ENCODE results near the gene RNF144B.

RNF144B gene

DNA sequence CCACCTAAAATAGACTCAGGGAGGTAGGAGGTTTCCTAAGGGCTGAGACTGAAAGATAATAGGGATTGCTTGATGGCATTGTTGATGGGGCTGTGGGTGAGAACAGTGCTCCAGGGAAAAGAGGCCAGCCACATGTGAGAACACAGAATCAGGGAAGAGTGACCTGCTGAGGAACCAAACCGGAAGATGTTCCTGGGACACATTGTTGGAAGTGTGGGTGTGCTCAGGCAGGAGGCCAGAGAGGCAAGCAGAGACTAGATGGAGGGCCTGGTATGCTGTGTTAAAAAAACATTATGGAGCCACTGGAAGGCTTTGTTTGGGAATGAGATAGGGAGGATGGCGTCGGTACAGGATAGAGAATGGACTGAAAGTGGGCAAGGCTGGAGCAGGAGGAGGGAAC, 23.3 kb downstream of the RNF144B start:
- no peak for DNase-seq

DNA sequence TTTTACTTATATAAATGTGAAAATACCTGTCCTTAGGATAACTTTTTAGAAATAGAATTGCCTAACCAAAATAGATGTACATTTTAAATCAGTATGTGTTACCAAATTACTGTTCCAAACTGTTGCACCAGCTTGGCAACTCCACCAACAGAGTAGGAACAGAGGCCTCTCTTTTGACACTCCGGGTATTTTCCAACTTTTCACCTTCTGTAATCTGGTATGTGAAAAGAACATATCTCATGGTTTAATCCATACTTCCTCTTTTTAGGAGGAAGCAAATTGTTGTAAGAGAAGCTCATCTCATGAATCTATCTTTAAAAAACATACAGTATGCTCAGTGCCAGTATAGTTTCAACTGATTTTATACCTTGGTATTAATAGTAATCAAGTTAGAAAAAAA, 24.9 kb downstream of the RNF144B start:
- no peak for DNase-seq

DNA sequence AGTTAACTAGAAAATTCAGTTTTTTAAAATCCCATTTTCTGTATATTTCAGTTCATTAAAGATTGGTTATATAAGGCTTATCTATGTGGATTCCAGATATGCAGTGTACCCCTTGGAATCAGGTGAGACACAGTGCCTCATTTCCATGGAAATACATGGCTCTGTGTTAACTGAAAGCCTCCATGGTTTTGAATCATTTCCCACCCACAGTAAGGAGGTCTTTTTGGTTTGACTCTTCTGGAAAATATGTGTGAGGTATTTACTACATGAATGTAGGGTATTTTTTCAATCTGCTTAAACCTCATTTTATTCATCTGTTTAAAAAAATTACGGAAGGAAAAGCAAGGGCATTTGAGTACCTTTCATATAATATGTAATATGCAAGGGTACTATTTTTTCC, 25.5 kb downstream of the RNF144B start:
- DNase-seq: peak; percentile 77

DNA sequence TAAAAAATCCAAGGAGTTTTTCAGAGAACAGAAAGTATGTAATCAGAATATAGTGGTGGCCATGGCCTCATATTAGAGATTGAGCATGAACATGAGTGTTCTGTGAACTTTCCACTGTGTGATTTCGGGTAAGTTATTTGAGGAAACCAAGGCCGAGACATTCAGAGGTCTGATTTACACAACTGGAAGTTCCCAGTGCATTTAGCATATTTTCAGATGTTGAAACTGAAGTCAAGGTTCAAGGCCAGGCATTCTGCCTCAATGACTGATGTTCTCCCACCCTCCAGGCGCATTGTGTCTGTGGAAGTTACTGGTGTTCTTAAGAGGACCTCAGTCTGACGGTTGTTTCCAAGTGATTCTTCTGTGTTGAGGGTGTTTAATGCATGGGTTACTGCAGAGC, 26.2 kb downstream of the RNF144B start:
- DNase-seq: no peak

DNA sequence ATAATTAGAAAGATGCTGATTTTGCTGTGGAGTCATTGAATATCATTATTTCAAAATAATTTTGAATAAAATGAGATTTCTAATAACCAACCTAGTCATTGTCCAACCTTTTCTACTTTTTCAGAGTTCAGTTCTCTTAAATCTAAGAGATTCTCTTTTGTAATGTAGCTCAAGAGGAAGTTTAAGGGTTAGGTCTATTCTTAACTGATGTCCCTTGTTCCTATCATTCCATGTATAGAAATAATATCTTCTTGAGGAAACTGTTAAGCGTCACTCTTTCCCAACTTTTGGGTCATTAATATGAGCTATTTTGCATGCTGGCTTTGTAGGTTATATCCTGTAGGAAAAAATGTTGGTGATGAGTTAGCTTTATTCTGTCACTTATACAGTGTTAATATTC, 27.0 kb downstream of the RNF144B start:
- DNase-seq: no peak

DNA sequence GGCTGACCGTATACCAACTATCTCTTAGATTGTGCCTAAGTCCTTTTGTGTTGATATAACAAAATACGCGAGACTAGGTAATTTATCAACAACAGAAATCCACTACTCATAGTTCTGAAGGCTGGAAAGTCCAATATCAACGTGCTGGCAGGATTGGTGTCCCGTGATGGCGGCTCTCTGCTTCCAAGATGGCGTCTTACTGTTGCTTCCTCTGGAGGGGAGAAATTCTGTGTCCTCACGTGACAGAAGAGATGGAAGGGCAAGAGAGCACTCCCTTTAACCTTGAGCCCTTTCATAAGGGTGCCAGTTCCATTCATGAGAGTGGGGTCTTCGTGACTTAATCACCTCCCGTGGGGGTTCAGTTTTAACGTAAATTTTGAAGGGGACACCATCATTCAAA, 28.1 kb downstream of the RNF144B start:
- no peak for DNase-seq

DNA sequence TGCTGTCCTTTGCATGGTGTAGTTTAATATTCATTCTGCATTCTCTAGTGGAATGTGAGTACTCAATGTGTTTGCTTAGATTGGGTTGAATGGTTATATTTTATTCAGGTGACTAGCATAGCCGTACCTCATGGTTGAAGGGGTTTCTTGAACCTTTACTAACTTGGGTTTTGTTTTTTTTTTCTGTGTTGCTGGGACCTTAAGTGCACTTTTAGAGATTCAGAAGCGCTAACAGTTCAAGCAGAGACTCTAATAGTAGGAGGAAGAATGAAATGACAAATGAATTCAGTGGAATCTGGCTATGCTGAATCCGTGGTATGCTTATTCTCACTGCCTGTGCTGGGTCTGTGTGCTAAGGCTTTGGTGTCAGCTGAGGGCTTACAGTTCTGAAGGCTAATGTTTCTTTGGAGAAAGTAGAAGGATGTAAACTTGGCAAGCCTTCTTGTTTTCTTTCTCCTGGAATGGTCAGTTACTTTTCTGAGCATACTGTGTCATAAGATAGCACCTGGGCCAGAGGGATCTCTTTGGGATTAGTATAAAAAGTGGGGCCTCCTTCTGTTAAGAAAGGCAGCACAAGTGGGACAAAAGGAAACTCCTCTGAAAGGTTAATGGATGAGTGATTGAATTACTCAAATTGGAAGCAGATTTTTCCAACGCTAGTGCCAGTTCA, 28.7 kb downstream of the RNF144B start:
- DNase-seq: peak; percentile 75

DNA sequence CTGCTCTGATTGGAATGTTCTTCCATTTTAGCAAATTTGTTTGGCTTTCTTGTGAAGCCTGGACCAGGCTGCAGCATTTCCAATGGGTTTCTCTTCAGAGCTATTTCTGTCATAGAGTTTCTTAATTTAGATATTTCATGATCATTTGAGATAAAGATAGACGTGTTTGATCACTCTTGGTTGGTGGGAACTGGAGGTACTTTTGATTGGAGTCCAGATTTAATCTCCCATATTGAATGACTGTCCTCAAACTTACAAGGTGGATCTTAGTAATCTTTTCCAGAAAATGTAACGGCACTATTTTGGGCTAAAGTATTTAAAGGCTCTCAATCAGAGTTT, 29.2 kb downstream of the RNF144B start:
- no peak for DNase-seq

DNA sequence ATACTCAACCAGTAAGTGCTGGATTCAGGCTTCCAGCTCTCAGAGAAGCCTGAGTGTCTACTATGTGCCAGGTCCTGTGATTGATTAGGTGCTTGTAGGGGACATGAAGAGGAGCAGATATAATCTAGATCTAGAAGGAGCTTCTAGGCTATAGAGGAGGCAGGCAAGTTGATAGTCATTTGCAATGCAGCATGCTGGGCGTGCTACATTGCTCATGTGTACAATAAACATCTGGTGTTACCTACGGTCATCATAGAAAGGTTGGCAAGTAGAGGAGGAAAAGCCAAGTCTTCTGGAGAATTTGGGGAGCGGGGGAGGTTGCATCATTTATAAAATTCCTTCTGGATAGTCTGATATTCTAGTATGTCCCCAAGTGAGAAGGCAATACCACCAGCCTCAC, 33.2 kb downstream of the RNF144B start:
- DNase-seq: no peak

DNA sequence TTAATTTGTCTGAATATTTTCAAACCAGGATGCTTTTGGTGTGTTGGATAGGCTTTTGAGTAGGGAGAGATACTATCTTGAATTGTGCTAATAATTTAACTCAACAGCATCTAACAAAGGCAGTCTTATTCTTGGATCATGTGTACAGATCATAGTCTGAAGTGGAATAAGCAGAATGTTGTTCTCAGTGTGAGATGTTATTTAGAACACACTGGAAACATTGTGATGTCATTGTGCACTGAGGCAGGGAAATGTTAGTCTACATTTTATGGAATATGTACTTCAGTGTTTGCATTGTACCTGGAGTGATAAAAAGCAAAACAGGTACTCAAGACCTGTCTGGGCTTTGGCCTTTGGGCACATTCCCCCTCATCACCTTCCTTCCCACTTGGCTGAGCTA, 35.0 kb downstream of the RNF144B start:
- DNase-seq: no peak

DNA sequence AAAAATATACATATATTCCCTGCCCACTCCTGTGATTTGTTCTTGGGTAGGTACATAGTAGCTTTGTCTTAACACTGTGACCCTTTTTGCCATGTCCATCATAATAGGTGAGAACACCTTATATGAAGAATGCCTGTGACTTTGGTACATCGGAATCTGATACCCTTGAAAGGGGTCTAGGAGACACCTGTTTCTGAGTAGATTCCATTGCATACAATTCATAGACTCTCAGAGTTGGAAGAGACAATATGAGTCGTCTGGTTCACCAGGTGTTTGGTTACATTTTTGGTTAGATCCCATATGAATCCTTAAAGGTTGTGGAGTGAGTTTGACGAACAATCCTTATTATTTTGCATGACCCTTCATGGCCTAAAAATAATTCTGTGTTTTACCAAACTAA, 36.3 kb downstream of the RNF144B start:
- DNase-seq: no peak

DNA sequence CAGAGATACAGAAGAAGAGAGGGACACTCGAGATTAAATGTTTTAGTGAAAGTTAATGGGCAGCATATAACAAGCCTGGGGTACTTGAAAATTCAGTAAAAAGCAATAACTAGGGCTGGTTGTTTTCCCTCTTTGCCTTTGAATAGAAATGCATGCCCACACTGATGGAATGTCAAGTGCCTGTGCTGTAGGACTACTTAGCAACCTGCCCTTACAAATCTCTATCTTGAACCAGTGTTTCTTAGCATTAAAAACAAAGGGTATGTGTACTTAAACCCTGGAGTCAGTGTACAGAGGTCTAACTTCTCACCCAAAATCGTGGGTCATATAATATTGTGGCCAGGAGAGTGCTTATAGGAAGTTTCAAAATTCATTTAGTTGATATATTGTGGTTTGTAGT, 37.1 kb downstream of the RNF144B start:
- no peak for DNase-seq

DNA sequence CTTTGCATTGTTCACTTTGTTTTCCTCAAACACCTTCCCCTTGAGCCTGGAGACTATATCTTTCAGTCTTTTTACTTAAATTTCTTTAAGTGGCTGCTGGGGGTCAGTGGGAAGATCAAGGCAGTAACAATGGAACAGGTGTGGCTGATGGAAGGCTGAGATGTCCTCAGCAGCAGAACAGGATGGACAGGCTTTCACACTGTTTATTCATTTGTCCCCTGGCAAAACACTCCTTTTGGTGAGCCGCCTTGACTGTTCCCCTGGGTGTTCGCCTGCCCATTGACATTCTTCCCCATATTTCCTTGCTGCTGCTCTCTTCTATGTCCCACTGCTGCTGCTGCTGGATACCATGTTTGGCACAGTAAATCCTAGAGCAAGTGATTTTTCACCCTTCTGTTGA, 38.1 kb downstream of the RNF144B start:
- DNase-seq: no peak

DNA sequence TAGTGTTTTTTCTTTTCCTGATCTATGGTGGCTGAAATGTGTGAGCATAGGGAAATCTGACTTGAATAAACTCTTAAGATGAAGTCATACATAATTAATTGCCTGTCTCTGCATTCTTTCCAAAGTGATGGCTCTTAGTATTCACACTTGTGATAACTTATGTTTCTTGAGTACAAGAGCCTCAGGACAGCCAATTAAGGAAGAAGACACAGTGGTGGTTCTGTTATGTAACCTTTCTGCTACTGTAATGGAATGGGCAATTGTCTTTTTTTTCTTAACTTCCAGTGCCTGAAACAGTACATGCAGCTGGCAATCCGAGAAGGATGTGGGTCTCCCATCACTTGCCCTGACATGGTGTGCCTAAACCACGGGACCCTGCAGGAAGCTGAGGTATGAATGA, 40.1 kb downstream of the RNF144B start:
- DNase-seq: no peak

DNA sequence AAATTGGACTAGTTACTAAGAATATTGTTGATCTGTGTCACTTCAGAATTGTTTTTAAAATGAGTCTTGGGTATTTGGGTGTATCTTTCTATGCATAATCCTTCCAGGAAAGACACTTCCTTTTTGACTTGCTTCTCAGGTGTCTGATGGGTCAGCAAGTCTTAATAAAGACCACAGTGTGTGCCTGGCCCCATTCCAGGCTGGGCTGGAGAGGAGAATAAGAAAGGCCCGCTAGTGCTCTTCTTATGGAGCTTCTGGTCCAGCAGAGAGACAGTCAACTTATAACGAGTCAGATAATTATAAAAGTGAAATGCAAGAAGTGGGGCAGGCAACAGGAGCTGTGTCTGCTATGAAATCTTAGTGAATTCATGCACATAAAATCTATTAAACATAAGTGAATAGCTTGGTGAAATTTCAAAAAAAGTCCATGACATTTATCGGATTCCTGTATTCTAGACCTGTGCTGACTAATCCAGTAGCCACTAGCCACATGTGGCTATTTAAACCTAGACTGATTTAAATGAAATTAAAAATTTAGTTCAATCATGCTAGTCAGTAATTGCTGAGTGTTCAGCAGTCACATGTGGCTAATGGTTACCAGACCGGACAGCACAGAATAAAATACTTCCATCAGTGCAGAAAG, 42.6 kb downstream of the RNF144B start:
- no peak for DNase-seq

DNA sequence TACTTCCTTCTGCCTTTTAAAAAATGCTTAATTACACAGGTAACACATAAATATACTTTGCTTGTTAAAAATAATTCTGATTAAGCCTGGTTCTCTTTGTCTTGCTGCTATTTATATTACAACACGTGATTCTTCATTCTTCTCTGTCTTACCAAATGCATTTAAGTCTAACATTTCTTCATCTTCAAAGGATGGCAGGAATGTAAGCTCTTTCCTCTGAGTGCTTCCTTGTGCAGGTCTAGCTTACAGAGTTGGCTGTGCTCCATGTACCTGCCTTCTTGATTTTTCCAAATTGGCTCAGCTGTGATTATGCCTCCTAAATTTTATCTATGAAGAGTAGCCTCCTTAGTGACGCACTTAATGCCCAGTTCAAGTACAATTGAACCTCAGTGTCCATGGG, 44.4 kb downstream of the RNF144B start:
- no peak for DNase-seq

DNA sequence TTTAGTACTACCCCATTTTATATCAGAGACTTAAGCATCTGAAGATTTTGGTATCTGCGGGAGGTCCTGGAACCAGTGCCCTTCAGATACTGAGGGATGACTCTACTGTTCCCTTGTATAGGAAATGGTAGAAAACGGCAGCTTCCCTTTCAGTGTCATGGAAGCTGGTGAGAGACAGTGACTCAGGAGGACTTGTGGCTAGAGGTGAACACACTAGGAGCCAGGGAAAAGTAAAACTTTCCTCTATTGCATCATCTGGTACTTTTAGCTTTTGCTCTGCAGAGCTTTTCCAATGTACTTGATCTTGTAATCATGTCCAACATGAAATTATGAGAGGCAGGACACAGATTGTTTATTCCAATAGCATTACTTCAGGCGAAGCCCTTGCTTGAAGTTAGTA, 45.0 kb downstream of the RNF144B start:
- DNase-seq: peak; percentile 56

DNA sequence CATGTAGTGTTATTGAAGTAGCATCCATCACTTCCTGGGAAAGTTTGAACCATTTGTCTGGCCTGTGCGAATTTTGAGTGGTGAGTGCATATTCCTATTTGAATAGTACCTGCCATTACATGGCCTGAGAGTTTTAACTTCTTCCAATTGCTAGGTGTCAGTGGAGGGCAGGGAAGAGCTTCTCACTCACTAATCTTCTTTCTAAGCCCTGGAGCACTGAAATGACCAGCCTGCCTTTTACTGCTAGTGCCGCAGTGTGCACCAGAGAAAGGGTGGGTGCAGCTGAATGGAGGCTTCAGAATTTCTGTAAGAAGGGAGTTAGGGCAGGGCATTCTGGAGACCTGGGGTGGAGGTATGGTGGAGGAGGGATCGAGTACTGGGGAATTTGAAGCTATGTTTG, 45.5 kb downstream of the RNF144B start:
- DNase-seq: no peak

DNA sequence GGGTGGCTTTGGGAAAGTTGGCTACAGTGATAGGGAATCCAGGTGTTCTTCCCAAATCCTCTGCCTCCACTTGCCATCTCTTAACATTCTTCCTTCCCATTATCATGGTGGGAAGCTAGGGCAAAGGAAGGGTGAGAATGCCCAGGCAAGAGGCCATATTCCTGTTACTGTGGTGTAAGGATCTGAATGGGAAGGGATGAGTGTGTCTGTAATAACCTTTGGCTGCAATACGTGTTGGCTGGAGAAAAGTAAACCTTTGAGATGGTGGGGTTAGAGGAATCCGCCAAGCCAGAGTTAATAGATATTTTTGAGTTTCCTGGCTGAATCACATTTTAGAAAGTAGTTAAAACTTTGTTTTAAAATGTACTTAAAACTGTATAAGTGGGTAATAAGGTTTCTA, 45.9 kb downstream of the RNF144B start:
- no peak for DNase-seq

DNA sequence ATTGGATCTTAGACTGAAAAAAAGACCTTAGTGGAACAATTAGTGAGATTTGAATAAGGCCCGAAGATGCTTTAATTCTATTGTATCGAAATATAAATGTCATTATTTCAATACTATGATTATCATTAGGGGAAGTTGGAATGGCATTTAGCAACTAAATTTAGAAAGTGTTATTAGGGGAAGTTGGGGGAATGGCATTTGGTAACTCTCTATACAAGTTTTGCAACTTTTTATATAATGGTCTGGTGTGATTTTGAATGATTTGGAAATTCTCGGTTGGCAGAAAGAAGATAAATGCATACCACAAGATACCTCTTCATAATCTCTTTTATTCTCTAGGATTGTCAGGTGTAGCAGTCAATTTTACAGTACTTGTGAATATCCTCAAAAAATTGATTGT, 49.2 kb downstream of the RNF144B start:
- DNase-seq: no peak

DNA sequence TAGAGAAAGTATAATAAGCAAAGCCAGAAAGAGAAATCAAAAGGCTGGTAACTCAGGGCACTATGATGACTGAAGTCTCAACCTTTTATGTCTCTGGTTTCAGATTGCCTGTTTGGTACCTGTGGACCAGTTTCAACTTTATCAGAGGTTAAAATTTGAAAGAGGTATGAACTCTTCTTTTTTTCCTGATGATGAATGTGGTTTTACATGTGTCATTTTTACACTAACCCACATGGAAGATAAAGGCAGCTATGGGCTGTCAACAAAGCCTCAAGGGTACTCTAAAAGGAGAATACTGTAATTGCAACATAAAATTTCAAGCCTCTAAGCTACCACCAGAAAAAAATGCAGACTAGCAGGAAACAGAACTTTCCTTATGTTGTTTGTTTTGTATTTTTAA, 52.4 kb downstream of the RNF144B start:
- no peak for DNase-seq

DNA sequence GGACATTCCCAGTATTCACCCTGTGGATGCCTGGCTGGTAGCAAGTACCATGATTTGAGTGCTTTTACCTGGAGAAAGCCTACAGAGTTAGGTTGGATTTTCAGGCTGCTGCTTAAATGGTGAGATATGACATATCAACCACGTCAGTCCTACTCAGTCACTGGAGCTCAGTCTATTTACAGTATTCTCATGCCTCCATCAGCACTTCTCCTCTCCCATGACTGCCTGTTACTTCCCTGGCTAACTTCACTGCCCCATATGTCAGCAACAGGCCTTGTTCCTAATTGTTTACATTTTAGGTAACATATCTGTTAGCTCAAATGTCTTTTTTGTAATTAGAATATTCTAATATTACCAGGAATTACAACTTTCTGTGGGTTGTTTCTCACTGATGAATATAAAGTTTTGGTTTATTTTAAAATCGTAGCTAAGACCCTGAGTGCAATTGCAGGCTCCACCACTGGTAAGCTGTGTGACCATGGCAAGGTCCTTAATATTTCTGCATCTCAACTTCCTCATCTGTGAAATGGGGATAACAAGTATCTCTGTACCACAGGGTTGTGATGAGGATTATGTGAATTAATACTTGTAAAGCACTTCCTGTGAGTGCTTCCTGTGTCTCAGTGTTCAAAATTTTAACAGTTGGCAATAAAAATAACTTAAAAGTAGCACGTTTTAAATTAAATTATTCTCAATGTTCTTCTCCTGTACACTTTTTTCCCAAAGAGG, 54.3 kb downstream of the RNF144B start:
- DNase-seq: no peak

DNA sequence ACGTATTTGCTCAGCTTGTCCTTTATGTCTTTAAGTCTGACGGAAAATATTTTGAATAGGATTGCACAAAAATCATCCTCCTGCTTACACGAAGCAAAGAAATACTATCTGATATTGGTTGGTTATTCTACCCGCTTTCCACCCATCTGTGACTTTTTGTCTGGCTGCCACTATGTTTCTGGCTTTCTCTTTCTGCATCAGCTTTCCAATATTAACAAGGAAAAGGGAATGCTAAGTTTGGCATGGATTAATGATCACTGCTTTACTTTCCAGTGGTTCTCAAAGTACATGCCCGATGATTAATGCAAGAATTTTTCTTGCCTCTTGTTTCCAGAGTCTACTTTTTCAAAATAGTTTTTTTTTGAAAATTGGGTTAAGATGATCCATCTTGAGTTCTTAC, 57.0 kb downstream of the RNF144B start:
- no peak for DNase-seq

DNA sequence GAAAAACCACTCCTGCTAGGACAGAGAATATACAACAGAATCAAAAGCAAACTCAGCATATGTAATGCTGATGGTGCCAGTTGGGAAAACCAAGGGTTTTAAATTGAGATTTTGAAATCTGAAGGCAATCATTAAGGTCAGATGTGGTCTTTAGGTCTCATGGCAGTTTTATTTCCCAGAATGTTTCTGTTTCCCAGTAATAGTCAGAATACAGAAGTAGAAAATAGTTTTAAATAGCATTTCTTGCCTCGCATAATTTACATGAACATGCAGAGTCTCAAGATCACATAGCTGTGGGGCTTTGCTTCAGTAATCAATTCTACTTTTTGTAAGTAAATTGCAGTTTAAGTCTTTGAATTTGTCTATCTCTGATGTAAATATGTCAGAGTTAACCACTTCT, 58.1 kb downstream of the RNF144B start:
- DNase-seq: no peak

DNA sequence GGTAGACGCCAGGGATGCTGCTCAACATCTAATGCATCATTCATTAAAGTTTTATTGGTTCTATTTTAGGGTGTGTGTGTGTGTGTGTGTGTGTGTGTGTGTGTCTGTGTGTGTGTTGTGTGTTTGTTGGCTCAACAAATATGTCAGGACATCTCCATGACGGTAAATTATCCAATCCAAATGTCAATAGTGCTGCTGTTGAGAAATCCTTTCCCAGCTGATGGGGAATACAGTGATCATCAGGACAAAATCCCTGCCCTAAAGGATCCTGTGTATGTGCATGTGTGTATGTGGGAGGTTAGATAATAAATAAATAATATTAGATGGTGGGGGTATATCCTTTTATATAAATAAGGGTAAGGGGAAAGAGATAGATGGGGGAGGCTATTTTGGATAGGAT, 59.6 kb downstream of the RNF144B start:
- DNase-seq: no peak

All from fibroblast of upper back skin (primary cell).